NAMALWA (cell line): Measurements from ENCODE around the gene MTHFS.
A peak's percentile ranks its signal among the peaks of the same experiment; 100 is the strongest.
"Not testable (repeated sequence)": the region's sequence is repeated elsewhere in the genome, so short reads cannot be mapped to it uniquely, and the experiment has no call there.

Source experiments
- DNase-seq: peaks from one replicate; pipeline ENCODE4 v3.0.0-alpha.2; 2015; ENCODE audit warnings: low spot score

MTHFS gene

GRCh38 chr15:79915776-79916501 is 19.1 kb upstream of the MTHFS start:
- DNase-seq = not testable (repeated sequence)

GRCh38 chr15:79914728-79915127 is 17.9 kb upstream of the MTHFS start:
- no peak for DNase-seq

GRCh38 chr15:79909556-79910335 is 12.9 kb upstream of the MTHFS start:
- peak; percentile 87 for DNase-seq

GRCh38 chr15:79904271-79904670 is 7.5 kb upstream of the MTHFS start:
- DNase-seq = no peak

GRCh38 chr15:79903626-79904025 is 6.8 kb upstream of the MTHFS start:
- DNase-seq = no peak

GRCh38 chr15:79903144-79903543 is 6.3 kb upstream of the MTHFS start:
- DNase-seq = no peak

GRCh38 chr15:79901958-79902357 is 5.1 kb upstream of the MTHFS start:
- DNase-seq = no peak

- DNase-seq = peak; percentile 18
Observed at GRCh38 chr15:79900818-79901378, 4.1 kb upstream of the MTHFS start.

- DNase-seq = no peak
Observed at GRCh38 chr15:79900087-79900486, 3.3 kb upstream of the MTHFS start.

- not testable (repeated sequence) for DNase-seq
Observed at GRCh38 chr15:79898786-79899185, 2.0 kb upstream of the MTHFS start.

- DNase-seq = no peak
Observed at GRCh38 chr15:79898369-79898768, 1.6 kb upstream of the MTHFS start.

GRCh38 chr15:79897701-79898113 is 893 bp upstream of the MTHFS start:
- peak; percentile 11 for DNase-seq

GRCh38 chr15:79897380-79897678 is 515 bp upstream of the MTHFS start:
- no peak for DNase-seq

GRCh38 chr15:79896131-79896633 is 632 bp downstream of the MTHFS start:
- no peak for DNase-seq

GRCh38 chr15:79887054-79887930 is 9.5 kb downstream of the MTHFS start:
- DNase-seq = no peak

- no peak for DNase-seq
Observed at GRCh38 chr15:79886124-79886523, 10.7 kb downstream of the MTHFS start.

- no peak for DNase-seq
Observed at GRCh38 chr15:79884204-79884596, 12.6 kb downstream of the MTHFS start.

GRCh38 chr15:79883579-79884203 is 13.1 kb downstream of the MTHFS start:
- no peak for DNase-seq

- no peak for DNase-seq
Observed at GRCh38 chr15:79881668-79882067, 15.1 kb downstream of the MTHFS start.

- DNase-seq = no peak
Observed at GRCh38 chr15:79881254-79881653, 15.6 kb downstream of the MTHFS start.

GRCh38 chr15:79878078-79878705 is 18.6 kb downstream of the MTHFS start:
- no peak for DNase-seq
